Heart right ventricle (tissue), 16 donors: ENCODE results near the gene OR3A2. TPM values are rescaled to one million over a fixed set of nuclear protein-coding genes. Genes with fewer than 3 reads are reported as not detected.
"Not testable (repeated sequence)": the region's sequence is repeated elsewhere in the genome, so short reads cannot be mapped to it uniquely, and the experiment has no call there.

Source experiments
- ATAC-seq, 8 donors: fragments of 200-7000 bp; cut with Tn5 transposase; one replicate each; pipeline ENCODE4 v1.9.1; 2020; ENCODE audit warnings: mild to moderate bottlenecking in 8 of 8, moderate library complexity in 8 of 8, moderate number of reproducible peaks in 1 of 8
- DNase-seq, 2 donors: peaks; one replicate each; pipeline ENCODE4 v3.0.0-alpha.2; 2020
- H3K27ac ChIP-seq, 10 donors: fragments of 200-600 bp; sonication (generic) in 2 of 10; one replicate each; pipeline versions ENCODE4 v1.5.0 to v1.8.0; 2020 to 2022; ENCODE audit warnings: mild to moderate bottlenecking in 3 of 10
- H3K27me3 ChIP-seq, 7 donors: fragments of 200-600 bp; one replicate each; pipeline ENCODE4 v1.8.0; 2021 to 2022; ENCODE audit warnings: mild to moderate bottlenecking in 2 of 7
- H3K36me3 ChIP-seq, 9 donors: fragments of 200-600 bp; sonication (generic) in 1 of 9; one replicate each; pipeline versions ENCODE4 v1.5.0 to v1.8.0; 2020 to 2022; ENCODE audit warnings: mild to moderate bottlenecking in 2 of 9
- H3K4me1 ChIP-seq, 9 donors: fragments of 200-600 bp; sonication (generic) in 1 of 9; one replicate each; pipeline versions ENCODE4 v1.5.0 to v1.8.0; 2020 to 2022; ENCODE audit warnings: mild to moderate bottlenecking in 4 of 9
- H3K4me3 ChIP-seq, 10 donors: fragments of 200-600 bp; sonication (generic) in 2 of 10; one replicate each; pipeline versions ENCODE4 v1.5.0 to v1.8.0; 2020 to 2022; ENCODE audit warnings: mild to moderate bottlenecking in 7 of 10, moderate library complexity in 2 of 10
- H3K9me3 ChIP-seq, 11 donors: fragments of 200-600 bp in 10 of 11; sonication (generic) in 2 of 11; one replicate each; pipeline versions ENCODE4 v1.5.0 to v1.8.0; 2013 to 2022; ENCODE audit warnings: mild to moderate bottlenecking in 2 of 11, control low read depth in 1 of 11, moderate library complexity in 1 of 11
- CTCF ChIP-seq, 9 donors: fragments of 200-600 bp; sonication (generic) in 2 of 9; IDR thresholded peaks; one replicate each; pipeline versions ENCODE4 v1.5.0 to v1.8.0; 2021 to 2022; ENCODE audit warnings: antibody characterized with exemption in 9 of 9, mild to moderate bottlenecking in 5 of 9, moderate library complexity in 1 of 9
- WGBS, 2 donors: extraction: QIAGEN DNeasy Blood & Tissue Kit; methylation state at CpG; one replicate each; pipeline ENCODE4 v1.1.7; 2013; ENCODE audit warnings: inconsistent platforms in 1 of 2; 5-methylcytosine and 5-hydroxymethylcytosine counted together
- intact Hi-C, 10 donors: fragments of 100-400 bp; cut with DNase I; formaldehyde crosslinking; loops; one replicate each; pipeline versions ENCODE4 v1.11.1 to v1.14.2; 2022
- long read RNA-seq, 3 donors: library from polyadenylated mRNA; unstranded; transcript quantifications; one replicate each; pipeline ENCODE4 v2.0.0, GENCODE V29; 2020 to 2021
- polyA plus RNA-seq, 2 donors: library from polyadenylated mRNA; stranded (reverse); fragments of 200-250 nt; gene quantifications; one replicate each; pipeline ENCODE4 v1.2.3, GENCODE V29; 2013
- total RNA-seq, 10 donors: library from RNA; stranded (reverse); fragmentation: NEBNext Ultra II Directional in 3 of 10; extraction: Animal tissue kit (Norgen Biotek cat#: 25700) in 3 of 10; gene quantifications; one replicate each; pipeline versions ENCODE4 v1.2.1 to v1.2.4, GENCODE V29; 2021 to 2023
- donor health status: Arrhythmogenic right ventricular cardiomyopathy.
- donor health status: ischemic (EF 13 %, LVEDD 7.1; RV severe dilation, severe dysfunction).
- donor health status: healthy with polysubstance abuse.
- donor health status: DM: no; HTN: yes; CAD: no.
- donor health status: DM: no; HTN: no; CAD: no.
- donor health status: ischemic (EF 25% LVEDD 6.9; RV normal size, moderate dysfunction).
- donor health status: ischemic (EF 25% LVEDD 5.7; RV mildly dilated, moderate dysfunction).
- donor health status: healthy.
- donor health status: DM: yes; HTN: yes; CAD: no.
- donor health status: Ischemic cardiomyopathy.
- donor health status: ischemic (EF 35%, LVEDD 5.7; RV mildly dilated, moderate dysfunction).
- donor health status: nonischemic (EF 11% LVEDD 7.7; RV severe dilation, severe dysfunction).
- donor health status: DM: yes; HTN: yes; CAD: no.
- donor health status: PGD.
- donor health status: ischemic (EF 29% LVEDD 5.4; RV normal size, mild dysfunction).
- donor health status: nonischemic (EF 23%, LVEDD 6.1; RV moderate dilation, normal function).

The OR3A2 gene
- total RNA-seq (1 to 10 TPM in 1 of 10 donors, under 1 TPM in 2, not detected in 7; 0.13 to 2.3 (median 0.28) TPM), polyA plus RNA-seq (not detected)
- long read RNA-seq, donor 1, result 0 reads
- long read RNA-seq, donor 2, result 0 reads
- long read RNA-seq, donor 3, result 0 reads

GRCh38 chr17:3385869-3386816 is at the start of gene OR3A2:
OR3A2 (minus strand) TSS chr17:3386308.
- DNase-seq (no peak), ATAC-seq (no peak)
- WGBS, 2 donors, result 24 to 26% methylated on average over 92 of the region's 92 CpGs
- H3K27me3 ChIP-seq, result peaks cover 0 to 53% (median 36%) of the 10 kb centered on the region in 7 donors
- no peak within 1 kb of the TSS for H3K27ac ChIP-seq
- H3K36me3 ChIP-seq, result no peaks in the 10 kb centered on the region
- no peak for TF ChIP-seq CTCF (IDR thresholded peaks at IDR 0.05)
- peak within 1 kb of the TSS in 4 of 10 donors; percentile 3 to 43 (median 12) for H3K4me3 ChIP-seq
- intact Hi-C loops, result no loop called here
- H3K9me3 ChIP-seq, result peaks cover 0 to 8% (median 0%) of the 10 kb centered on the region in 11 donors
- H3K4me1 ChIP-seq, result no peaks in the 10 kb centered on the region

- Histone ChIP-seq H3K9me3 (peaks cover 0 to 21% (median 6%) of the 10 kb centered on the region in 11 donors), H3K36me3 (no peaks in the 10 kb centered on the region), H3K27me3 (peaks cover 0 to 8% (median 0%) of the 10 kb centered on the region in 7 donors), H3K4me3 (no peak within 1 kb of the TSS), H3K27ac (no peak within 1 kb of the TSS), H3K4me1 (no peaks in the 10 kb centered on the region)
- ATAC-seq (no peak), DNase-seq (no peak)
- no peak for TF ChIP-seq CTCF (IDR thresholded peaks at IDR 0.05)
- WGBS, 2 donors, result 67 to 75% methylated on average over 3 of the region's 3 CpGs
- intact Hi-C loops, result no loop called here
Measured at GRCh38 chr17:3433741-3434140, 47.6 kb upstream of the OR3A2 start, which contains the start of gene OR1E2. OR1E2 (minus strand) TSS chr17:3433841; CDS start chr17:3433841, 0 bp downstream.

GRCh38 chr17:3433215-3433614 is 47.1 kb upstream of the OR3A2 start:
- intact Hi-C loops, ATAC-seq, H3K27ac ChIP-seq, H3K4me1 ChIP-seq, H3K4me3 ChIP-seq, H3K36me3 ChIP-seq, DNase-seq, H3K27me3 ChIP-seq: not testable (repeated sequence)
- WGBS, 2 donors, result 25 to 31% methylated on average over 7 of the region's 7 CpGs
- peaks cover 0 to 21% (median 6%) of the 10 kb centered on the region in 11 donors for H3K9me3 ChIP-seq

- DNase-seq, result no peak
- TF ChIP-seq CTCF (IDR thresholded peaks at IDR 0.05), result no peak
- H3K27ac ChIP-seq, result no peak overlapping the region
- intact Hi-C loops, result no loop called here
- no peaks in the 10 kb centered on the region for H3K4me1 ChIP-seq
- H3K36me3 ChIP-seq, result no peaks in the 10 kb centered on the region
- peaks cover 0 to 4% (median 0%) of the 10 kb centered on the region in 7 donors for H3K27me3 ChIP-seq
- no peak for ATAC-seq
- peaks cover 0 to 10% (median 0%) of the 10 kb centered on the region in 11 donors for H3K9me3 ChIP-seq
- H3K4me3 ChIP-seq, result no peak overlapping the region
- whole genome bisulfite sequencing, 2 donors, result 49 to 73% methylated on average over 2 of the region's 2 CpGs
Measured at GRCh38 chr17:3418222-3418621, 32.1 kb upstream of the OR3A2 start.
